Measurements from ENCODE around the gene NKX3-2. TPM values are rescaled to one million over a fixed set of nuclear protein-coding genes. Genes with fewer than 3 reads are reported as not detected.

Gene NKX3-2
- total RNA-seq, 1 experiment from 2014 or later = 1.7 TPM

- in situ Hi-C loops (cut with HindIII; ENCODE audit: low pct_unique_long_range_greater_than_20kb, low sequenced_read_pairs) = no loop called here
- no peak for DNase-seq (ENCODE audit: low read depth, low spot score)
These were observed 7.1 kb downstream of the NKX3-2 start for GRCh38 chr4:13537011-13537831.

GRCh38 chr4:13536607-13537006, 7.7 kb downstream of the NKX3-2 start:
- in situ Hi-C loops (cut with HindIII; ENCODE audit: low pct_unique_long_range_greater_than_20kb, low sequenced_read_pairs) = no loop called here
- no peak for DNase-seq (ENCODE audit: low read depth, low spot score)

- in situ Hi-C loops (cut with HindIII; ENCODE audit: low pct_unique_long_range_greater_than_20kb, low sequenced_read_pairs) = no loop called here
- no peak for DNase-seq (ENCODE audit: low read depth, low spot score)
These were observed 8.5 kb downstream of the NKX3-2 start for GRCh38 chr4:13535708-13536361.

GRCh38 chr4:13535118-13535517, 9.2 kb downstream of the NKX3-2 start:
- in situ Hi-C loops (cut with HindIII; ENCODE audit: low pct_unique_long_range_greater_than_20kb, low sequenced_read_pairs) = no loop called here
- DNase-seq (ENCODE audit: low read depth, low spot score) = no peak

- in situ Hi-C loops (cut with HindIII; ENCODE audit: low pct_unique_long_range_greater_than_20kb, low sequenced_read_pairs) = no loop called here
- DNase-seq (ENCODE audit: low read depth, low spot score) = no peak
These were observed 9.8 kb downstream of the NKX3-2 start for GRCh38 chr4:13534344-13535063.

DNA sequence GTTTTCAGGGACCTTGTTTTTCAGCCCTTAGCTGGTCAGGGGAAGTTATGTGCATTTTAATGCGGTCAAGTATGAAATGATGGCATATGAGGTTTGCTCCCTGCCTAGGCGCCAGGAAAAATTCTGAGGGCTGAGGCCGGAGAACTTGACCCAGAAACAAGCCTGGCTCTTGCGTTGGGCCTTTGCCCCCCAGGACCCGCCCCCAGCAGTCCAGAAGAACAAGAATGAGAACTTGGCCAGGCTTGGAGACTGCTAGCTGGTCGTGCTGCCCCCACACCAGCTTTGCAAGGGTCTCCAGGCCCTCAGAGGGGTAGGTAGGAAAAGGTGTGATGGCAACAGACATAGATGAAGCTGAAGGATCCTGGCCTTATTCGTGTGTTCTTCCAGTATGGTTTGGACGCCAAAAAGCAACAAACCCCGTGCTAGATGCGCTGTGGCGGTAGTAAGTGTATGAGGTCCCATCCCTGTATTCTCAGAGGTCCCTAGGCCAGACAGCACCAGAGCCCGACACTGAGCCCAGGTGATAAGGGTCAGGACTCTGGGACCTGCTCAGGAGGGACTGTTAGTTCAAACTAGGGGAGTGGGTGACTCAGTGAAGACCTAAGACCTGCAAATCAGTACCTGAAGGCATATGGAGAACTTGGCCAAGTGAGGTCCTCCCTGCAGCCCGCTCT, 10.5 kb downstream of the NKX3-2 start:
- in situ Hi-C loops (cut with HindIII; ENCODE audit: low pct_unique_long_range_greater_than_20kb, low sequenced_read_pairs) = no loop called here
- no peak for DNase-seq (ENCODE audit: low read depth, low spot score)

DNA sequence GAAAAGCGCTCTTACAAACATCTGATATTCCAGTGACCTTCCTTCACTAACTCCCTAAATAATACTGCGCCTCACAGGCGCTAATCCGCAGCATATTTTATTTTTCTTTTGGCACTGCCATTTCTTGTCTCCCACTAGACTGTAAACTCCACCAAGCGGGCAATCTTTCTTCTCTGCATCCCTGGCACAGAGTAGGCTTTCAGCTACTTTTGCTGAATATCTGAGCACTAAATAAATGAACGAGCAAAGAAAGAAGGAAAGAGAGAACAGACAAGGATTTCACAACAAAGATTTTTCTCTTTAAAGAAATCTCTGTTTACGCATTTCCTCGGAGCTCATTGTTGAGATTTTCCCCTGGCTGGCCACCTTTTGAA, 12.7 kb downstream of the NKX3-2 start:
- DNase-seq (ENCODE audit: low read depth, low spot score) = no peak
- in situ Hi-C loops (cut with HindIII; ENCODE audit: low pct_unique_long_range_greater_than_20kb, low sequenced_read_pairs) = no loop called here

DNA sequence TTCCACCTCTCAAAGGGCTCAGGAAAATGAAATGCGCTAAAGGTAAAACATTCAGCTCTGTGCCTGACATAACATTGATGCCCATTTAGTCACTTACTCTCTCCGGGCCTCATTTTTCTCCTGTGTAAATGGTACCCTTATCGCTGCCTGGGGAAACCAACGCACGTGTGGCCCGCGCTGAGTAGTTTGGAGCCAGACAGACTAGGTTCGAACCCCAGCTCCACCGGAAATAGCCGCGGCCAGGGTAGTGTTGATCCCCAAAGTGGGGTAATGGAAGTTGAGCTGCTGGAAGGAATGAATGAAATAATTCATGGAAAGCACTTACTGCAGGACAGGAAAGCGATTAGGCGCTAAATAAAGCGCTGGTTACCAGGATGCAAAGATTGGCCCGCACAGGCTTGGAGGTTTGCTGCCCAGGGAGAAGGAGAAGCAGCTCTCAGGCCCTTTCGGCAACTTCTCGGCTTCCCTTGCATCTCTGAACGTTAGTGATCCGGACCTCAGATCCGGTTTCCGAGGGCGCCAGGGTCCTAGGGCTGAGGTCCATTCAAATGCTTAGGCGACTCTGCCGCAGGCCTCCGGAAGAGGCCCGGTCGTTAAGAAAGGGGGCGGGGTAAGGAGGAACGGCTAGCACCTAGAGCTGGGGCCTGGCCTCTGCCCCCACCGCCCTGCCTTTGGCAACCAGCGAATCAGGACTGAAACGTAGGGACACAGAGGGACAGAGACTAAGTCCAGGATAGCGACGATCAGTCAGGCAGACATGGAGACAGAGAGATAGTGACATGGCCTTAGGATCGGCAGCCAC, 13.3 kb downstream of the NKX3-2 start:
- DNase-seq (ENCODE audit: low read depth, low spot score) = no peak
- in situ Hi-C loops (cut with HindIII; ENCODE audit: low pct_unique_long_range_greater_than_20kb, low sequenced_read_pairs) = no loop called here

DNA sequence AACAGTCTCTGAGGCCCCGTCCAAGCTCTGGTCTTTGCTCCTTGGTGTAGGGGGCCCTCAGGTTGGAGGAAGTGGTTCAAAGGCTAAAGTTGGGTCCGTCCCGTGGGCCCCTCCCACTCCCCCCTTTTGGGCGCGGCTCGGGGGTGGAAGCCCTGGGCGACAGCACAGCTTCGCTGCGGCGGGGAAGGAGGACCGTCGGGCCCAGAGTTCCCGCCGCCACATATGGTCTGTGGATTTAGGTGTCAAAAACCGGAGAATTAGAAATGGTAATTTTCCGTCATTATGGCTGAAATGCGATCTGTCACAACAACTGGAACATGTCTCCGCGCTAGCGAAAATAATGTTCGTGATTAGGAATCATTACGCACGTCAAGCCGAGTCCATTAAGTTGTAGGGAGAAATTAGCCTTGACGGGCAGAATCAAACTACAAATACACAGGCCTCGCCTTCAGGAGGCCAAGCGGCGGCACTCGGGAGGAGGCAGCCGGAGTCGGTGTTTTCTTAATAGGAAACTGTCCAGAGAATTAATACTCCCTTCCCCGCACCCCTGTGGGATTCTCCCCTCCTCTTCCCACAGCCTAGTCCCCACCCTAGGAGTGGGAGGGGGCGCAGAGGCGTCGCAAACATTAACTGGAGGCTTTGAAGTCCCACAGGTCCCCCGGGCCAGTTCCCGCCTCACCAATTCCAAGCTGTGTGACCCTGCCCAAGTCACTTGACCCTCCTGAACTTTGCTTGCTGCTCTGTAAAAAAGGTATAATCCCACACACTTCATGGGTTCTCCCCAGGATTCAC, 15.0 kb downstream of the NKX3-2 start:
- in situ Hi-C loops (cut with HindIII; ENCODE audit: low pct_unique_long_range_greater_than_20kb, low sequenced_read_pairs) = no loop called here
- DNase-seq (ENCODE audit: low read depth, low spot score) = no peak

- no peak for DNase-seq (ENCODE audit: low read depth, low spot score)
- in situ Hi-C loops (cut with HindIII; ENCODE audit: low pct_unique_long_range_greater_than_20kb, low sequenced_read_pairs) = no loop called here
These were observed 15.5 kb downstream of the NKX3-2 start for GRCh38 chr4:13528821-13529127.

DNA sequence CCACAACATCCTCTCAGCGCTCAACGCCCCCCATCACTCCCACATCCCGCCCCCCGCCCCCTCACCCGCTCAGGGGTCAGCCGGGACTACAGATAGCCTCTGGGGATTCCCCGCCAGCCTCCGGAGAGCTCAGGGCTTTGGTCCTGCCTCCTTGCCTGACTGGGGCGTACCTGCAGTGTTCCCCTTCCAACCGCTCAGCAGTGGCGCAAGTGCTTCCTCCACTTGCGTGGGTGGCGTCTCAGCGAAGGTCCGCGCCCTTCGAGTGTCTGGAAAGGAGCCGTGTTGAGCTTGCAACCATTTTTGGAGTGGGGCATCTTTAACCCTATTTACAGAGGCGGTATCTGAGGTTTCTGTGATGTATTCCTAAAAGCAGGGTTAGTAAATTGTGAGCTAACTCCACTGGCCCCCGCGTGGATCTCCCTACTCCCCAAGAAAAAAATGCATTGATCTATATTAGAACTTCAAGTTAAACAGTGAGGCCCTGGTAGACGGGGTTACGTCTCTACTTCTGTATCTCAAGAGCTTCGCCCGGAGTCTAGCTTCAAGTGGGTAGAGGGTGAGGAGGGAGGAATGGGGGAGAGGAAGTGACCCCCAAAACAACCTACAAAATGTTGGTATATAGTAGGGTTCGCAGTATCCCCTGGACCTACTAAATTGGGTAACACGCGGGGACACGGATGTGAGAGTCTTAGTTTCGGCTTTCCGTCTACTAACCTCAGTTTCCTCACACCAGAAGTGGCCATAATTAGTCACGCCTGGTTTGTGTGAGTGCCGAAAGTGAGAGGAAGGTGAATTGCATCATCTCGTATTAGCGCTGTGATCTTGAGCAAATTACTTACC, 16.1 kb downstream of the NKX3-2 start:
- in situ Hi-C loops (cut with HindIII; ENCODE audit: low pct_unique_long_range_greater_than_20kb, low sequenced_read_pairs) = no loop called here
- no peak for DNase-seq (ENCODE audit: low read depth, low spot score)

GRCh38 chr4:13527192-13527980, 16.9 kb downstream of the NKX3-2 start:
- in situ Hi-C loops (cut with HindIII; ENCODE audit: low pct_unique_long_range_greater_than_20kb, low sequenced_read_pairs) = no loop called here
- no peak for DNase-seq (ENCODE audit: low read depth, low spot score)

DNA sequence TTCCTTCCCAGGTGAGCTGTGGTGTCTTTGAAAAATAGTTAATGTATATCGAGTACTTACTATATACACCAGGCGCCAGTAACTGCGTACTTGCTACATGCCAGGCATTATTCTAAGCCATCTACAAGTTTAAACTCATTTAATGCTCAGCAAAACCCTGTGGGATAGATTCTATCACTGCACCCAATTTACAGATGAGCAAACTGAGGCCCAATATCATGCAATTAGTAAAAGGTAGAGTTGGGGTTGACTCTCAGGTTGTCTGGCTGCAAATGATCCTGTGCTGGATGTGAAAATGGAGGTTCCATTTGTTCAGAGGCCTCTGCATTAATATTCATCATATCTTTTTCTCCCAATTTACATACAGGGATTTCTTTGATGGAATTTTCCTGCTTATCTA, 17.6 kb downstream of the NKX3-2 start:
- in situ Hi-C loops (cut with HindIII; ENCODE audit: low pct_unique_long_range_greater_than_20kb, low sequenced_read_pairs) = no loop called here
- DNase-seq (ENCODE audit: low read depth, low spot score) = no peak

DNA sequence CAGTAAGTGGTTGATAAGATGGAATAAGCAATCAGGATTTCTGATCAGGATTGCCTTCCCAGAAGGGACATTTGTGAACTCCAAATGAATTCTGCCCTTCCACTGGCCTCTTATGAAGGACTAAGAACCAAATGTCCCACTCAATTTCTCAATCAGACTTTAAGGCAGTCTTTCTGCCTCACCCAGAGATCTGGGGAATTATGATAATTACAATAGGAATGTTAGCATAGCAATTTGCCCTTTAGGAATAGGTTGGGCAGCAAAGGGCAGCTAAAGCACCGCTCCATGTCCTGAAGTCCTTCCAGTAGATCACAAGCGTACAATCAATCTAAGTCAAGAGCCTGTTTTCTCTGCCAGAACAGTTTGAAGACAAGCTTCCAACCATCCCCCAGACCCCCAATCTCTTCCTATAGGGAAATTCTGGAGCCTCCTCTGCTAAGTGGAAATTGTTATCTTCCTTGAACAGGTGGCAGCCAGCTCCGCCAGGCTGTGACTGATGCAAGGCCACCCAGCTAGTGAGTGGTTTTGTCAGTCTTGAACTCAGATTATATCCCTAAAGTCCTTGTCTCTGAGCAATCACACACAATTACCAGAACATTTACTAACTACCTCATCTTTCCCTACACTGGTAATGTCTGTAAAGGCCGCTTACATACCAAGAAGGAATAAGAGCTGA, 18.6 kb downstream of the NKX3-2 start:
- DNase-seq (ENCODE audit: low read depth, low spot score) = no peak
- in situ Hi-C loops (cut with HindIII; ENCODE audit: low pct_unique_long_range_greater_than_20kb, low sequenced_read_pairs) = no loop called here

All from SK-MEL-5 (cell line).